IMR-90 (cell line): ENCODE results near the gene SHROOM3. TPM values are rescaled to one million over a fixed set of nuclear protein-coding genes. Genes with fewer than 3 reads are reported as not detected.
A peak's percentile ranks its signal among the peaks of the same experiment; 100 is the strongest.

Experiments used
- ATAC-seq: fragments of 200-7000 bp; cut with Tn5 transposase; 2 replicates; pipeline ENCODE4 v1.9.1; 2020; ENCODE audit warnings: low read depth, mild to moderate bottlenecking, moderate library complexity
- BruUV-seq: library from RNA; stranded (reverse); fragments of 400-500 nt; replicated peaks from 2 replicates; lab custom pipeline; 2021; lab: Mats Ljungman, UMichigan
- CTCF ChIA-PET: fragments of 300-600 bp; formaldehyde crosslinking; extraction: SDS; loops from one replicate; lab custom pipeline; 2021; ENCODE audit warnings: antibody characterized with exemption; lab: Yijun Ruan, JAX
- POLR2A ChIA-PET: fragments of 300-600 bp; sonication (Branson Sonifier 250); formaldehyde crosslinking; loops from one replicate; lab custom pipeline; 2022; ENCODE audit warnings: antibody characterized with exemption; ENCODE audit not compliant: unreplicated experiment; lab: Charles Lee
- DNase-seq: peaks from one replicate; pipeline ENCODE4 v3.0.0; 2013
- H2AFZ ChIP-seq: replicated peaks from 2 replicates; pipeline ENCODE3; 2013; ENCODE audit warnings: low read length, mild to moderate bottlenecking; ENCODE audit not compliant: poor library complexity
- H2AK5ac ChIP-seq: 2 replicates; pipeline ENCODE4 v1.6.1; 2013; ENCODE audit warnings: low read depth, low read length, inconsistent platforms
- H2AK9ac ChIP-seq: replicated peaks from 2 replicates; pipeline ENCODE3; 2013; ENCODE audit warnings: mild to moderate bottlenecking, low read depth, low read length, moderate library complexity; ENCODE audit not compliant: poor library complexity
- H2BK120ac ChIP-seq: 2 replicates; pipeline ENCODE4 v1.6.1; 2013; ENCODE audit warnings: low read depth, low read length, inconsistent platforms
- H2BK15ac ChIP-seq: 3 replicates; pipeline ENCODE4 v1.6.1; 2013; ENCODE audit warnings: low read depth, low read length, inconsistent platforms
- H2BK20ac ChIP-seq: 2 replicates; pipeline ENCODE4 v1.6.1; 2013; ENCODE audit warnings: low read depth, mild to moderate bottlenecking, inconsistent platforms, low read length, moderate library complexity
- H2BK5ac ChIP-seq: 2 replicates; pipeline ENCODE4 v1.6.1; 2013; ENCODE audit warnings: mild to moderate bottlenecking, low read depth, low read length, inconsistent platforms; ENCODE audit not compliant: poor library complexity, severe bottlenecking
- H3K14ac ChIP-seq: replicated peaks from 2 replicates; pipeline ENCODE4 v1.6.1; 2013; ENCODE audit warnings: low read depth, low read length, inconsistent platforms
- H3K18ac ChIP-seq: 2 replicates; pipeline ENCODE4 v1.6.1; 2013; ENCODE audit warnings: low read depth, low read length, control low read depth
- H3K23ac ChIP-seq: 2 replicates; pipeline ENCODE4 v1.6.1; 2013; ENCODE audit warnings: low read depth, low read length, inconsistent platforms
- H3K27ac ChIP-seq: 2 replicates; pipeline ENCODE4 v1.5.1; 2013; ENCODE audit warnings: mild to moderate bottlenecking, control low read depth, low read length; ENCODE audit not compliant: insufficient read depth
- H3K27me3 ChIP-seq: 2 replicates; pipeline ENCODE4 v1.6.1; 2013; ENCODE audit warnings: low read length; ENCODE audit not compliant: control insufficient read depth, insufficient read depth
- H3K36me3 ChIP-seq: 2 replicates; pipeline ENCODE4 v1.6.1; 2013; ENCODE audit warnings: low read length, mixed read lengths; ENCODE audit not compliant: control insufficient read depth, insufficient read depth
- H3K4ac ChIP-seq: 2 replicates; pipeline ENCODE4 v1.6.1; 2013; ENCODE audit warnings: low read depth, low read length, inconsistent platforms
- H3K4me1 ChIP-seq: 2 replicates; pipeline ENCODE4 v1.6.1; 2013; ENCODE audit warnings: low read length, mixed read lengths; ENCODE audit not compliant: control insufficient read depth, insufficient read depth
- H3K4me2 ChIP-seq: 2 replicates; pipeline ENCODE4 v1.6.1; 2013; ENCODE audit warnings: low read depth, mild to moderate bottlenecking, control low read depth, low read length, moderate library complexity
- H3K4me3 ChIP-seq: 2 replicates; pipeline ENCODE4 v1.5.1; 2013; ENCODE audit warnings: low read depth, mild to moderate bottlenecking, control low read depth, low read length, moderate library complexity; ENCODE audit not compliant: insufficient read depth
- H3K56ac ChIP-seq: 2 replicates; pipeline ENCODE4 v1.6.1; 2013; ENCODE audit warnings: low read length, inconsistent platforms; ENCODE audit not compliant: insufficient read depth; ENCODE audit errors: extremely low read depth
- H3K79me1 ChIP-seq, 2 experiments: 2 replicates each; pipeline ENCODE4 v1.6.1; 2013; ENCODE audit warnings: low read length in 2 of 2, inconsistent platforms in 1 of 2, low read depth in 1 of 2
- H3K9ac ChIP-seq: 2 replicates; pipeline ENCODE4 v1.6.1; 2013; ENCODE audit warnings: low read depth, low read length, control low read depth
- H3K9me1 ChIP-seq: 2 replicates; pipeline ENCODE4 v1.6.1; 2013; ENCODE audit warnings: low read length, inconsistent platforms; ENCODE audit not compliant: insufficient read depth
- H3K9me3 ChIP-seq: 2 replicates; pipeline ENCODE4 v1.6.1; 2013; ENCODE audit warnings: low read length; ENCODE audit not compliant: control insufficient read depth, insufficient read depth
- H4K20me1 ChIP-seq: 2 replicates; pipeline ENCODE4 v1.6.1; 2013; ENCODE audit warnings: low read length, inconsistent platforms; ENCODE audit not compliant: insufficient read depth
- H4K5ac ChIP-seq: 2 replicates; pipeline ENCODE4 v1.6.1; 2013; ENCODE audit warnings: mild to moderate bottlenecking, low read depth, low read length, control low read depth
- H4K8ac ChIP-seq, 2 experiments: 2 replicates each; pipeline ENCODE4 v1.6.1; 2013; ENCODE audit warnings: low read depth in 2 of 2, low read length in 2 of 2, control low read depth in 1 of 2, inconsistent platforms in 1 of 2
- H4K91ac ChIP-seq: 2 replicates; pipeline ENCODE4 v1.6.1; 2013; ENCODE audit warnings: low read depth, low read length, inconsistent platforms; ENCODE audit not compliant: insufficient read depth
- BHLHE40 ChIP-seq: fragments of 150-350 bp; IDR thresholded peaks from 2 replicates; pipeline ENCODE4 v1.6.1; 2016; ENCODE audit warnings: mild to moderate bottlenecking, low read depth, low read length
- FOS ChIP-seq: fragments of 150-350 bp; IDR thresholded peaks from 2 replicates; pipeline ENCODE4 v1.6.1; 2016; ENCODE audit warnings: low read depth, low read length
- MAFK ChIP-seq: IDR thresholded peaks from 2 replicates; pipeline ENCODE4 v1.6.1; 2012; ENCODE audit warnings: low read depth, low read length, improper control_type of control experiment
- RFX5 ChIP-seq: IDR thresholded peaks from 2 replicates; pipeline ENCODE4 v1.8.0; 2012; ENCODE audit warnings: low read depth, mild to moderate bottlenecking, low read length, moderate library complexity
- WGBS, 2 experiments: methylation state at CpG; one replicate each; pipeline versions ENCODE4 v1.1.5 to v1.1.7; 2013; ENCODE audit warnings: missing lambda C conversion rate in 2 of 2; ENCODE audit not compliant: insufficient read length in 1 of 2; ENCODE audit errors: extremely low coverage in 2 of 2; 5-methylcytosine and 5-hydroxymethylcytosine counted together
- dilution Hi-C: fragments of 300-500 bp; cut with HindIII; formaldehyde crosslinking; loops from one replicate; pipeline ENCODE4 v1.14.3; 2018; ENCODE audit warnings: low sequenced_read_pairs; ENCODE audit not compliant: unreplicated experiment
- in situ Hi-C: fragments of 300-500 bp; cut with MboI; formaldehyde crosslinking; loops from 3 replicates; pipeline ENCODE4 v1.14.3; 2019; ENCODE audit warnings: low sequenced_read_pairs, inconsistent platforms, mixed read lengths
- intact Hi-C: fragments of 100-400 bp; cut with micrococcal nuclease; formaldehyde crosslinking; loops from 2 replicates; pipeline ENCODE4 v1.10.0; 2022
- microRNA-seq, 2 experiments: library from miRNA; stranded (forward) in 1 of 2; unstranded in 1 of 2; fragments of 10-50 nt in 1 of 2; fragments of <30 nt in 1 of 2; gene quantifications in 1 of 2; microRNA quantifications in 1 of 2; one replicate each; pipeline versions ENCODE3 to v1.1.0; 2013 to 2020; ENCODE audit not compliant: insufficient read depth in 1 of 2, insufficient read length in 1 of 2, unreplicated experiment in 1 of 2
- polyA plus RNA-seq, 3 experiments: library from polyadenylated mRNA; depleted of rRNA; stranded (reverse); fragments of >200 nt; gene quantifications; 2 replicates each; pipeline ENCODE4 v1.2.3, GENCODE V29; 2012; ENCODE audit warnings: low replicate concordance in 1 of 3
- small RNA-seq, 5 experiments: library from RNA; depleted of rRNA; stranded (forward); fragments of <200 nt; gene quantifications; one replicate each; pipeline ENCODE3, GENCODE V24; 2012
- total RNA-seq: library from RNA; depleted of rRNA; stranded (reverse); fragments of >200 nt; gene quantifications from 2 replicates; pipeline ENCODE4 v1.2.3, GENCODE V29; 2012; rRNA removed

SHROOM3 gene
- total and polyA plus RNA-seq, 2 of the 4 experiments (the other 2 are of a cell fraction), result 10.8 to 19.5 TPM

DNA sequence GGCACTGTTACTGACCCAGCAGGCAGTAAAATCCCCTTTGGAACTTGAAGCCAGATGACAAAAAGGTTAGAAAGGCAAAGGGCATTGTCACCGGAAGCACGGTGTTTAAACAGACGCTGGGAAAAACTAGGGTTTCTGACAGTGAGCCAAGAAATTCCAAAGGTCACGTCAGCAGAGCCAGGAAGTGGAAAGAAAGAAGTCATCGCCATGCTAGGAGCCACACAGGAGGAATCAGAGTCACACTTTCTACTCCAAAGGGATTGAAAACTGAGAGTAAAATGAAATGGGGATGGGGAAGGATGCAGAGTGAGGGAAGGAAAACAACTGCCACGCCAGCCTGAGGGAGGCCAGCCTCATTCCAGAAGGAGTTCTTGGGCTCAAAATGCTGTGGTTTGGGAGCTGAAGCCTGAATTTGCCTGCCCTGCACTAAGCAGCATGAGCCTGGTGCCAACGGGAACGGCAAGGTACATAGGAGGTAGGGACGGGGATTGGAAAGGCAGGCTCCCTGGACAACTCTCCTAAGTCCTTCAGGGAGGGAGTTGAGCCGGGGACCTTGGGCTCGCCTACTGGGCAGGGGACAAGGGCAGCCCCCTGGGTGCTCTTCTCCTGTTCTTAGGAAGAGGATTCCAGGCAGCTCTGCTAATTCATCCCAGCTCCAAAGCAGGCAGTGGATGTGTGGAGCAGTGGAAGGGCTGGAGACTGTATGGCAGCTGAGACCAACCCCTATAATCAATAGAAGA, 396.1 kb downstream of the SHROOM3 start (continued):
- TF ChIP-seq FOS (0 out of 2 replicates have a peak, but pooled peaks have one; percentile 11), RFX5 (no peak)

DNA sequence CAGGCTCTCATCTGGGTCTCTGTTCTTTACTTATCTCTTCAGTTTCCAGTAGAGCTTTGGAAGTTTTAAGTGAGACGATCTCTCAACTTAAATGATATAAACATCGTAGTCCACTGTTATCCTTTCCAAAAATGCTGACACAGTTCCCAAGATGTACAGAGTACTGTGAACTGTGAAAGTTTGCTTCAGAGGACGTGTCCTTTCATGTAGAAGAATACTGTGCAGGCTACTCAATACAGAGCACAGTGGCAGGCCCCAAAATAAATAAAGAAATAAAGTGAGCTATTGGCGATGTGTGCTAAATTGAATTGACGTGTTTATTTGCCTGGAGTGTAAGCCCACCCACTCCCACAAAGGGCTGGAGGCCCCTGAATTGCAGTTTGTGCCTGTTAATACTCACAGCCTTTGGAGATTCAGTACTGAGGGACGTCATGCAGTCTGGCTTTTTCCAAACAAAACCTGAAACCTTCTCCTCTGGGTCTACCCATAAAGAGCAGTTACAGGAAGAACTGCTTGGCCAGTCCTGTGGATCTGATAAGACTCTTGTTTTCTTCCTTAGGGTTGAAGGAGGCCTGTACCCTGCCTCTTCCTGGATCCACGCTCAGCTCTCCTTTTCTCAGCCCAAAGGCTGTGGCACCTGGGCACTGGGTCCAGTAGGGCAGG, 396.8 kb downstream of the SHROOM3 start:
- ChIA-PET POLR2A (interaction anchor here (0.7 kb wide), 1 partner anchor 243 kb away, joined by 4 read pairs; no protein-coding TSS in a partner anchor), CTCF (no interaction called here)
- in situ Hi-C loops, result no loop called here
- peak overlapping the region; percentile 81 for H3K56ac ChIP-seq
- peaks cover 0 to 22% of the 10 kb centered on the region in 2 experiments; a peak in 2 of 4 replicates for H3K79me1 ChIP-seq
- peak overlapping the region; percentile 89 for H2AFZ ChIP-seq
- ATAC-seq (peak; percentile 74), DNase-seq (peak; percentile 55)
- H4K20me1 ChIP-seq, result no peaks in the 10 kb centered on the region
- H4K91ac ChIP-seq, result peak overlapping the region; percentile 94
- H3K4me1 ChIP-seq, result peaks cover 15% of the 10 kb centered on the region
- peak overlapping the region; percentile 94 for H2AK5ac ChIP-seq
- H2BK20ac ChIP-seq, result peak overlapping the region; percentile 93
- H3K18ac ChIP-seq, result peak overlapping the region; percentile 92
- peak overlapping the region; percentile 84 for H2AK9ac ChIP-seq
- H3K9me1 ChIP-seq, result peaks cover 21% of the 10 kb centered on the region
- peak overlapping the region; percentile 98 for H3K4ac ChIP-seq
- H3K9ac ChIP-seq, result peak overlapping the region; percentile 63
- dilution Hi-C loops, result no loop called here
- H3K27me3 ChIP-seq, result no peaks in the 10 kb centered on the region
- peak overlapping the region; percentile 91 for H4K5ac ChIP-seq
- H3K4me3 ChIP-seq, result no peak overlapping the region
- peak overlapping the region; percentile 96 for H2BK15ac ChIP-seq
- BruUV-seq, result no TSS peak
- intact Hi-C loops, result no loop called here
- peak overlapping the region; percentile 81 for H3K4me2 ChIP-seq
- peak overlapping the region; percentile 97 for H3K27ac ChIP-seq
- WGBS, 2 experiments, result no CpG with 5 or more reads among the region's 7 CpGs
- H2BK120ac ChIP-seq, result peak overlapping the region; percentile 99
- no peak for TF ChIP-seq BHLHE40
- peak; percentile 76 for TF ChIP-seq MAFK
- peak overlapping the region; percentile 91 to 97 for H4K8ac ChIP-seq
- H2BK5ac ChIP-seq, result peak overlapping the region; percentile 93
- no peaks in the 10 kb centered on the region for H3K9me3 ChIP-seq
- no peaks in the 10 kb centered on the region for H3K36me3 ChIP-seq
- peak overlapping the region; percentile 98 for H3K23ac ChIP-seq
- peak overlapping the region; percentile 98 for H3K14ac ChIP-seq

Small RNA genes lying within 50 kb of the gene (microRNA-seq; reads per million reads assigned to microRNA genes)
- gene MIR4450 (ENCODE audit: insufficient read depth in 1 of 2, insufficient read length in 1 of 2, unreplicated experiment in 1 of 2), result 0 reads per million in 2 experiments
- not detected for gene MIR548AH (ENCODE audit: unreplicated experiment)
- not detected for gene RF00278 (ENCODE audit: insufficient read depth, insufficient read length)
- gene RNU6-145P (ENCODE audit: insufficient read depth, insufficient read length), result not detected

Small RNA genes lying within 50 kb of the gene (small RNA-seq; reads per million reads assigned to genes)
- gene MIR4450 (0 reads per million in 5 experiments), gene RF00278 (0 reads per million in 5 experiments), gene RNU6-145P (0 to 1.4 (median 0) reads per million in 5 experiments)

Other genes starting within 250 kb of the SHROOM3 start
- gene SCARB2, start 221.4 kb upstream of the SHROOM3 start, total RNA-seq, result 89.7 and 102 TPM in 2 replicates
- 56.5 and 69.2 TPM in 2 replicates for gene SCARB2, start 221.4 kb upstream of the SHROOM3 start, polyA plus RNA-seq (2012; rRNA removed)
- gene FAM47E, start 183.5 kb upstream of the SHROOM3 start, total RNA-seq, result under 0.01 TPM in 1 of 2 replicates, not detected in the other
- 0.05 TPM in 1 of 2 replicates, not detected in the other for gene FAM47E, start 183.5 kb upstream of the SHROOM3 start, polyA plus RNA-seq (2012; rRNA removed)
- gene STBD1, start 128.5 kb upstream of the SHROOM3 start, total RNA-seq, result 2.2 and 3.0 TPM in 2 replicates
- 1.3 and 1.7 TPM in 2 replicates for gene STBD1, start 128.5 kb upstream of the SHROOM3 start, polyA plus RNA-seq (2012; rRNA removed)
- not detected in 2 replicates for gene CCDC158, start 14.1 kb upstream of the SHROOM3 start, total RNA-seq
- gene CCDC158, start 14.1 kb upstream of the SHROOM3 start, polyA plus RNA-seq (2012; rRNA removed), result not detected in 2 replicates